ENCODE results near the gene HYPK. TPM values are rescaled to one million over a fixed set of nuclear protein-coding genes. Genes with fewer than 3 reads are reported as not detected.
"Not testable (repeated sequence)": the region's sequence is repeated elsewhere in the genome, so short reads cannot be mapped to it uniquely, and the experiment has no call there.

Gene HYPK
- total and polyA plus RNA-seq, 5 donors from 2014 or later, result 6.4 to 19.7 (median 13.1) TPM

DNA sequence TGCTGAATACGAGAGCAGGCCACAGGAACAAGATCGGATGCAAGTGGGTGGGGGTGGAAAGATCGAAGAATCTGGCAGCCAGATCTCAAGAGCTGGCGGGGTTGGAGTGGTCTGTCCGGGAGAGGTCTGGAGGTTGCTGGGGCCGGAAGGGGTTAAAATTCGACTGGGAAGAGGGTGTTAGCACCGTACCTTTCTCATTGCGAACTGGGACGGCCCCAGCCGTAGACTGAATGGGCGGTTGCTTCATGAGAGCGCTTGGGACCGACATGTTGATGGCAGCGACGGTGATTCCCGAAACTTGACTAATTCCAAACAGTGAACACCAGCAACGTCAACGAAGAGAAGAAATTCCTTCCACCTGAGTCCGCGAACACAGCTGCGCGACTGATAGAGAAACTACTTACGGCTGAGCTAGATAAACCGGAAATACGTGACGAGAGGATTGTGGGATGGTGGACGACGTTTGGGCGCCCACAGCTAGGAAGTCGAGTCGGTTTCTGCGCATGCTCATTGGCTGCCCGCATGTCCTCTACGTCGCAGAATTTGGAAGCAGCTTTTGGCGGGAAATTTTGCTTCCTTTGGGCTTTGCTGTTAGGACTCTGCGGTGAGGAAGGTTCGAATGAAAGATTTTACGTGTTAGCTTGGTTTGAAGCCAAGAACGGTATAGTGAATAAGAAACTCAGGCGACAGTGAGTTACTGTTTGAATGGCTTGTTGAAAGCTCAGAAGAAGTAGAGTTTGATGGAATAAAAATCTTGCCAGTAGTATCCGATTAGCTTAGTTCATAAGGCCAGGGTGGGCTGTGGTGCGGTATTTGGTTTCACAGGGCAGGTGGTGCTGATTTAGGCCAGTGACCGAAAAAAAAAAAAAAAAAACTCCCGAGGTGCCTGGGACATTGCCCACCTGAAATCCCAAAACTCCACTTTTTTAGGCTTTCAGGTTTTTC lies 24.2 kb downstream of the HYPK start, which contains the start of gene MFAP1:
TSS of gene MFAP1 (minus strand) at position 389 of the 945 bp plus-strand sequence. CDS start at position 268, 121 bp downstream.
- Mint-ChIP-seq H3K4me3 (peak within 1 kb of the TSS; percentile 93 to 99 (median 96)), H3K27me3 (no peaks in the 10 kb centered on the region), H3K36me3 (peaks cover 3% of the 10 kb centered on the region), H3K4me1 (peaks cover 19 to 71% (median 51%) of the 10 kb centered on the region in 4 donors), H3K27ac (peak within 1 kb of the TSS; percentile 98 to 100 (median 100)), H3K9me3 (no peaks in the 10 kb centered on the region)
- Histone ChIP-seq H3K27ac (ENCODE audit: insufficient read depth, low read length, poor library complexity, severe bottlenecking) (peak within 1 kb of the TSS; percentile 95), H3K4me3 (ENCODE audit: low read depth, low read length) (peak within 1 kb of the TSS; percentile 99), H3K36me3 (ENCODE audit: control insufficient read depth, insufficient read depth, low read length) (no peaks in the 10 kb centered on the region), H3K9me3 (ENCODE audit: control insufficient read depth in 2 of 2, low read length in 2 of 2) (no peaks in the 10 kb centered on the region), H3K4me1 (ENCODE audit: control insufficient read depth, insufficient read depth, low read length, poor library complexity, severe bottlenecking) (peaks cover 71% of the 10 kb centered on the region), H3K27me3 (ENCODE audit: control insufficient read depth, insufficient read depth, low read length) (no peaks in the 10 kb centered on the region)
- peak; percentile 87 to 89 for ATAC-seq (ENCODE audit: low read depth in 2 of 2)
- peak; percentile 90 to 98 (median 92) for DNase-seq

DNA sequence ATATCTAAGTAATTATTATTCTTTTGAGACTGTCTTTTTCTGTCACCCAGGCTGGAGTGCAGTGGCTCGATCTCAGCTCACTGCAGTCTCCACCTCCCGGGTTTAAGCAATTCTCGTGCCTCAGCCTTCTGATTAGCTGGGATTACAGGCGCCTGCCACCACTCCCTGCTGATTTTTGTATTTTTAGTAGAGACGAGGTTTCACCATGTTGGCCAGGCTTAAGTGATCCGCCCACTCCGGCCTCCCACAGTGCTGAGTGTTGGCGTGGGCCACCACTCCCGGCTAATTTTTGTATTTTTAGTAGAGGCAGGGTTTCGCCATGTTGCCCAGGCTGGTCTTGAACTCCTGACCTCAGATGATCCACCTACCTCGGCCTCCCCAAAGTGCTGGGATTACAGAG lies 24.9 kb downstream of the HYPK start:
- ATAC-seq (ENCODE audit: low read depth in 2 of 2); H3K9me3 Mint-ChIP-seq; H3K27me3 ChIP-seq (ENCODE audit: control insufficient read depth, insufficient read depth, low read length); H3K27me3 Mint-ChIP-seq; DNase-seq; H3K9me3 ChIP-seq (ENCODE audit: control insufficient read depth in 2 of 2, low read length in 2 of 2); H3K36me3 ChIP-seq (ENCODE audit: control insufficient read depth, insufficient read depth, low read length); H3K36me3 Mint-ChIP-seq: not testable (repeated sequence)
- H3K27ac Mint-ChIP-seq, result peak overlapping the region in 1 of 3 donors; percentile 100
- H3K27ac ChIP-seq (ENCODE audit: insufficient read depth, low read length, poor library complexity, severe bottlenecking), result peak overlapping the region; percentile 95
- peak overlapping the region; percentile 81 to 98 (median 94) for H3K4me3 Mint-ChIP-seq
- H3K4me1 Mint-ChIP-seq, result peaks cover 19 to 77% (median 58%) of the 10 kb centered on the region in 4 donors
- H3K4me1 ChIP-seq (ENCODE audit: control insufficient read depth, insufficient read depth, low read length, poor library complexity, severe bottlenecking), result peaks cover 76% of the 10 kb centered on the region
- H3K4me3 ChIP-seq (ENCODE audit: low read depth, low read length), result peak overlapping the region; percentile 99

GRCh38 chr15:43826029-43826507 lies 25.7 kb downstream of the HYPK start:
- ATAC-seq (ENCODE audit: low read depth in 2 of 2), result no peak
- H3K27me3 Mint-ChIP-seq, result no peaks in the 10 kb centered on the region

DNA sequence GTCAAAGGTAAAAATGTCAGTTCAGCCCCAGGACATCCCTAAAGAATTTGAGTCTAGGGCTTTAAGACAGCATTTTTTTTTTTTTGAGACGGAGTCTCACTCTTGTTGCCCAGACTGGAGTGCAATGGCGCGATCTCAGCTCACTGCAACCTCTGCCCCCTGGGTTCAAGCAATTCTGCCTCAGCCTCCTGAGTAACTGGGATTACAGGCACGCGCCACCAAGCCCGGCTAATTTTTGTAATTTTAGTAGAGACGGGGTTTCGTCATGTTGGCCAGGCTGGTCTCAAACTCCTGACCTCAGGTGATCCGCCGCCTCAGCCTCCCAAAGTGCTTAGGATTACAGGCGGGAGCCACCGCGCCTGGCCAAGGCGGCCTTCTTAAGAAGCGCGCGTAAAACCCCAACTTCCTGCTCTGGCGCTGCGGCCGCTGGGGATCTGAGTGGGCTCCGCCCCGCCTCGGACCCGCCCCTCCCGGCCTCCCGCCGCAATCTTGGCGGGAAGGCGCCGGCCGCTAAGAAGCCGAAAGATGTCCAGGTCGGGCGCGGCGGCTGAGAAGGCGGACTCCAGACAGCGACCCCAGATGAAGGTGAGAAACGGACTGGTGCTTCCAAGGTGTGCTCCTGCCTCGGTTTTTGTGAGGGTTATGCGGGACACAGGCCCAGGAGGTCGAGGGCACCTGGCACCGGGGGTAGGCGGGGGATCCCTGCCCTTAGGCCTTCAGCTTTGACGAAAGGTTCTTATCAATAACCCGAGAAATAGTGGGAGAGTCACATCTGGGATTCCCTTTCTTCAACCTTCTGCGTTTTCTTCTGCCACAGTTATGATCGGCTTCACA lies 26.3 kb downstream of the HYPK start, which contains the start of gene WDR76:
TSS of gene WDR76 (plus strand) at position 495 of the 834 bp plus-strand sequence. CDS start at position 526, 31 bp downstream.
- Histone ChIP-seq H3K4me3 (ENCODE audit: low read depth, low read length) (peak within 1 kb of the TSS; percentile 89), H3K27ac (ENCODE audit: insufficient read depth, low read length, poor library complexity, severe bottlenecking) (peak within 1 kb of the TSS; percentile 87), H3K27me3 (ENCODE audit: control insufficient read depth, insufficient read depth, low read length) (no peaks in the 10 kb centered on the region), H3K9me3 (ENCODE audit: control insufficient read depth in 2 of 2, low read length in 2 of 2) (no peaks in the 10 kb centered on the region), H3K36me3 (ENCODE audit: control insufficient read depth, insufficient read depth, low read length) (no peaks in the 10 kb centered on the region), H3K4me1 (ENCODE audit: control insufficient read depth, insufficient read depth, low read length, poor library complexity, severe bottlenecking) (peaks cover 69% of the 10 kb centered on the region)
- DNase-seq (peak; percentile 56 to 88 (median 70)), ATAC-seq (ENCODE audit: low read depth in 2 of 2) (peak; percentile 46 to 50)
- Mint-ChIP-seq H3K4me3 (peak within 1 kb of the TSS; percentile 81 to 99 (median 94)), H3K36me3 (peaks cover 3% of the 10 kb centered on the region), H3K27me3 (no peaks in the 10 kb centered on the region), H3K27ac (peak within 1 kb of the TSS; percentile 58 to 91 (median 86)), H3K9me3 (no peaks in the 10 kb centered on the region), H3K4me1 (peaks cover 19 to 73% (median 53%) of the 10 kb centered on the region in 4 donors)

More at GRCh38 chr15:43826029-43826507, 25.7 kb downstream of the HYPK start:
- Histone ChIP-seq H3K27me3 (ENCODE audit: control insufficient read depth, insufficient read depth, low read length) (no peaks in the 10 kb centered on the region), H3K4me1 (ENCODE audit: control insufficient read depth, insufficient read depth, low read length, poor library complexity, severe bottlenecking) (peaks cover 70% of the 10 kb centered on the region), H3K27ac (ENCODE audit: insufficient read depth, low read length, poor library complexity, severe bottlenecking) (peak overlapping the region; percentile 87), H3K4me3 (ENCODE audit: low read depth, low read length) (peak overlapping the region; percentile 89), H3K36me3 (ENCODE audit: control insufficient read depth, insufficient read depth, low read length) (no peaks in the 10 kb centered on the region), H3K9me3 (ENCODE audit: control insufficient read depth in 2 of 2, low read length in 2 of 2) (no peaks in the 10 kb centered on the region)
- H3K4me1 Mint-ChIP-seq, result peaks cover 19 to 76% (median 56%) of the 10 kb centered on the region in 4 donors
- peaks cover 3% of the 10 kb centered on the region for H3K36me3 Mint-ChIP-seq
- H3K9me3 Mint-ChIP-seq, result no peaks in the 10 kb centered on the region
- H3K4me3 Mint-ChIP-seq, result peak overlapping the region; percentile 81 to 99 (median 94)
- no peak for DNase-seq
- H3K27ac Mint-ChIP-seq, result peak overlapping the region in 2 of 3 donors; percentile 86 to 91

DNA sequence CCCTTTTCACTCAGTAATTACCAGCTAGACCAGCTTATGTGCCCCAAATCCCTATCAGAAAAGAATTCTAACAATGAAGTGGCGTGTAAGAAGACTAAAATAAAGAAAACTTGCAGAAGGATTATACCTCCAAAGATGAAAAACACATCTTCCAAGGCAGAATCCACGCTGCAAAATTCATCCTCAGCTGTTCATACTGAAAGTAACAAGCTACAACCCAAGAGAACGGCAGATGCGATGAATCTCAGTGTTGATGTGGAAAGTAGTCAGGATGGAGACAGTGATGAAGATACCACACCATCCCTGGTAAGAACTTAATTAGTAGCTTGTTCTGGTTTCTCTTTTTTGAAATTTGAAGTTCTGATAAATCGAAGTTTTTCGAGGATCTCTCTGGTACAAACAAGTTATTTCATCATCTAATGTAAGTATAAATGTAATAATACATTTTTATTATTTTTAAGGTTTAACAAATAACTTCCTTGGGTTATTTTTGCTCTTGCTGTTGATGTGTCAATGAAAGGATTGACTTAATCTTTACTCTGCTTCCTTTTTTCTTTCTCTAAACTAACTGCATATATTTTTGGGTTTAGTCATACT lies 27.8 kb downstream of the HYPK start:
- Histone ChIP-seq H3K9me3 (ENCODE audit: control insufficient read depth in 2 of 2, low read length in 2 of 2) (no peaks in the 10 kb centered on the region), H3K36me3 (ENCODE audit: control insufficient read depth, insufficient read depth, low read length) (no peaks in the 10 kb centered on the region), H3K27ac (ENCODE audit: insufficient read depth, low read length, poor library complexity, severe bottlenecking) (peak overlapping the region; percentile 87), H3K4me3 (ENCODE audit: low read depth, low read length) (peak overlapping the region; percentile 89), H3K27me3 (ENCODE audit: control insufficient read depth, insufficient read depth, low read length) (no peaks in the 10 kb centered on the region), H3K4me1 (ENCODE audit: control insufficient read depth, insufficient read depth, low read length, poor library complexity, severe bottlenecking) (peaks cover 68% of the 10 kb centered on the region)
- peaks cover 3% of the 10 kb centered on the region for H3K36me3 Mint-ChIP-seq
- H3K27ac Mint-ChIP-seq, result peak overlapping the region; percentile 79 to 91 (median 86)
- peaks cover 23 to 68% (median 52%) of the 10 kb centered on the region in 4 donors for H3K4me1 Mint-ChIP-seq
- no peaks in the 10 kb centered on the region for H3K27me3 Mint-ChIP-seq
- ATAC-seq (ENCODE audit: low read depth in 2 of 2) (no peak), DNase-seq (peak in 2 of 3 donors; percentile 19 to 53)
- H3K9me3 Mint-ChIP-seq, result no peaks in the 10 kb centered on the region
- H3K4me3 Mint-ChIP-seq, result peak overlapping the region; percentile 81 to 99 (median 94)

DNA sequence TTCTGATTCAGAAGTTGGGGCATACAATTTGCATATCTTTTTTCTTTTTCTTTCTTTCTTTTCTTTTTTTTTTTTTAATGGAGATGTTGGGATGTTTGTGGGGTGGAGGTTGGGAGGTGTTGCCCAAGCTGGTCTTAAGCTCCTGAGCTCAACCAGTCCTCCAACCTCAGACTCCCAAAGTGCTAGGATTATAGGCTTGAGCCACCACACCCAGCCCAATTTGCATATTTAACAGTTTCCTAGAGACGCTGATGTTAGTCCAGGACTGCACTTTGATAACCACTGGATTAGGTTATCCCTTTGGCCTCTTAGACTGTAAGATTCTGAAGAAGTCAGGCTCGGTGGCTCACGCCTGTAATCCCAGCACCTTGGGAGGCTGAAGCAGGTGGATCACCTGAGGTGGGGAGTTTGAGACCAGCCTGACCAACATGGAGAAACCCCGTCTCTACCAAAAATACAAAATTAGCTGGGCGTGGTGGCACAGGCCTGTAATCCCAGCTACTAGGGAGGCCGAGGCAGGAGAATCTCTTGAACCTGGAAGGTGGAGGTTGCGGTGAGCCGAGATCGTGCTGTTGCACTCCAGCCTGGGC lies 29.6 kb downstream of the HYPK start:
- H3K4me3 ChIP-seq (ENCODE audit: low read depth, low read length); H3K36me3 ChIP-seq (ENCODE audit: control insufficient read depth, insufficient read depth, low read length); H3K27me3 Mint-ChIP-seq; H3K9me3 ChIP-seq (ENCODE audit: control insufficient read depth in 2 of 2, low read length in 2 of 2); DNase-seq; H3K9me3 Mint-ChIP-seq; H3K27me3 ChIP-seq (ENCODE audit: control insufficient read depth, insufficient read depth, low read length); ATAC-seq (ENCODE audit: low read depth in 2 of 2); H3K36me3 Mint-ChIP-seq: not testable (repeated sequence)
- H3K4me3 Mint-ChIP-seq, result peak overlapping the region; percentile 52 to 78 (median 62)
- H3K4me1 Mint-ChIP-seq, result peaks cover 17 to 61% (median 43%) of the 10 kb centered on the region in 4 donors
- peaks cover 57% of the 10 kb centered on the region for H3K4me1 ChIP-seq (ENCODE audit: control insufficient read depth, insufficient read depth, low read length, poor library complexity, severe bottlenecking)
- H3K27ac Mint-ChIP-seq, result peak overlapping the region in 1 of 3 donors; percentile 91
- H3K27ac ChIP-seq (ENCODE audit: insufficient read depth, low read length, poor library complexity, severe bottlenecking), result peak overlapping the region; percentile 8
